GM12891 (cell line): ENCODE results near the gene GTF3C5.

Experiments used
- PAX5 ChIP-seq: IDR thresholded peaks from 2 replicates; pipeline ENCODE4 v1.6.1; 2011; ENCODE audit warnings: low read length, moderate library complexity, mild to moderate bottlenecking; ENCODE audit not compliant: insufficient read depth, severe bottlenecking
- POLR2A ChIP-seq: IDR thresholded peaks from 2 replicates; pipeline ENCODE4 v1.6.1; 2011; ENCODE audit warnings: low read depth, low read length, control low read depth
- POLR2AphosphoS5 ChIP-seq: IDR thresholded peaks from 2 replicates; pipeline ENCODE4 v1.6.1; 2011; ENCODE audit warnings: low read depth, low read length, control low read depth
- POU2F2 ChIP-seq: IDR thresholded peaks from 2 replicates; pipeline ENCODE4 v1.6.1; 2011; ENCODE audit warnings: low read depth, mild to moderate bottlenecking, control low read depth, low read length, moderate library complexity
- SPI1 ChIP-seq: IDR thresholded peaks from 2 replicates; pipeline ENCODE4 v1.6.1; 2011; ENCODE audit warnings: low read depth, low read length, control low read depth
- TAF1 ChIP-seq: IDR thresholded peaks from 2 replicates; pipeline ENCODE4 v1.6.1; 2011; ENCODE audit warnings: low read depth, low read length, control low read depth

DNA sequence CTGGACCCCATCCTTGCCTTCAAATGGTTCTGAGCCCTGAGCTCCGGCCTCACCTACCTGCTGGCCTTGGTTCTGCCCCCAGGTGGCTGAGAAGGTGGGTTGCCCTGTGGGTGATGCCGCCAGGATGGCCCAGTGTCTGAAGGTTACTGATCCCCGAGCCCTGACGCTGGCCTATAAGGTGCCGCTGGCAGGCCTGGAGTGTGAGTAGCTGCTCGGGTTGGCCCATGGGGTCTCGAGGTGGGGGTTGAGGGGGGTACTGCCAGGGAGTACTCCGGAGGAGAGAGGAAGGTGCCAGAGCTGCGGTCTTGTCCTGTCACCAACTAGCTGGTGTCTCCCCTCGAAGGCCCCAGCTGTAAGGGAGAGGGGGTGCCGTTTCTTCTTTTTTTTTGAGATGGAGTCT lies 36.2 kb downstream of the GTF3C5 start:
- TF ChIP-seq TAF1 (no peak), POLR2A (no peak), SPI1 (no peak), POLR2AphosphoS5 (no peak), PAX5 (no peak), POU2F2 (no peak)
